T-cell (primary cell): ENCODE results near the gene KCTD8. TPM values are rescaled to one million over a fixed set of nuclear protein-coding genes. Genes with fewer than 3 reads are reported as not detected.

Source experiments
- ATAC-seq, 4 experiments: fragments of 200-7000 bp in 3 of 4; fragments of 150-1000 bp in 1 of 4; cut with Tn5 transposase; replicated peaks in 1 of 4; 1 replicate in 3 of 4; 2 replicates in 1 of 4; pipeline ENCODE4 v1.10.0; 2021; ENCODE audit warnings: moderate library complexity in 3 of 4, mild to moderate bottlenecking in 2 of 4, moderate number of reproducible peaks in 1 of 4
- CTCF ChIA-PET, 2 donors: fragments of 300-600 bp; sonication (Branson Sonifier 250); formaldehyde crosslinking; loops; one replicate each; lab custom pipeline; 2022; ENCODE audit warnings: antibody characterized with exemption in 2 of 2; lab: Charles Lee
- POLR2A ChIA-PET, 2 donors: fragments of 300-600 bp; sonication (Branson Sonifier 250); formaldehyde crosslinking; loops; one replicate each; lab custom pipeline; 2022; ENCODE audit warnings: antibody characterized with exemption in 2 of 2; lab: Charles Lee
- DNase-seq, 35 experiments: peaks; one replicate each; pipeline versions ENCODE4 v3.0.0 to v3.0.0-alpha.2; 2013 to 2023
- H3K27ac ChIP-seq: one replicate; pipeline ENCODE4 v1.5.1; 2013; ENCODE audit warnings: low read length
- H3K27me3 ChIP-seq, 2 experiments: replicated peaks in 1 of 2; 1 replicate in 1 of 2; 2 replicates in 1 of 2; pipeline versions ENCODE4 v1.6.1 to v1.7.0; 2013; ENCODE audit warnings: low read length in 1 of 2, mixed read lengths in 1 of 2; ENCODE audit not compliant: control insufficient read depth in 2 of 2, insufficient read depth in 2 of 2; ENCODE audit errors: extremely low read depth in 1 of 2
- H3K36me3 ChIP-seq, 2 donors: 1 replicate in 1 of 2; 2 replicates in 1 of 2; pipeline versions ENCODE4 v1.6.1 to v1.7.0; 2013; ENCODE audit warnings: low read length in 1 of 2; ENCODE audit not compliant: control insufficient read depth in 2 of 2, insufficient read depth in 1 of 2; ENCODE audit errors: extremely low read depth in 1 of 2
- H3K4me1 ChIP-seq, 2 experiments: 1 replicate in 1 of 2; 2 replicates in 1 of 2; pipeline versions ENCODE4 v1.6.1 to v1.7.0; 2013; ENCODE audit warnings: low read length in 2 of 2, mixed read lengths in 1 of 2; ENCODE audit not compliant: insufficient read depth in 2 of 2, control insufficient read depth in 1 of 2; ENCODE audit errors: extremely low read depth in 1 of 2
- H3K4me3 ChIP-seq, 2 donors: 1 replicate in 1 of 2; 2 replicates in 1 of 2; pipeline versions ENCODE4 v1.5.1 to v1.7.0; 2013; ENCODE audit warnings: mild to moderate bottlenecking in 2 of 2, low read length in 1 of 2, moderate library complexity in 1 of 2; ENCODE audit not compliant: control insufficient read depth in 1 of 2; ENCODE audit errors: extremely low read depth in 1 of 2
- H3K9me3 ChIP-seq: 2 replicates; pipeline ENCODE4 v1.7.0; 2013
- H3K27ac Mint-ChIP-seq, 2 donors: one replicate each; pipeline ENCODE4 v1.8.0; 2020 to 2021; ENCODE audit warnings: mild to moderate bottlenecking in 2 of 2, mixed read lengths in 2 of 2
- H3K27me3 Mint-ChIP-seq, 2 donors: one replicate each; pipeline ENCODE4 v1.8.0; 2021 to 2022; ENCODE audit warnings: mixed read lengths in 2 of 2
- H3K36me3 Mint-ChIP-seq: one replicate; pipeline ENCODE4 v1.8.0; 2021; ENCODE audit warnings: mixed read lengths
- H3K4me1 Mint-ChIP-seq, 3 donors: one replicate each; pipeline ENCODE4 v1.8.0; 2020 to 2022; ENCODE audit warnings: mixed read lengths in 3 of 3, mild to moderate bottlenecking in 1 of 3
- H3K4me3 Mint-ChIP-seq, 3 donors: one replicate each; pipeline ENCODE4 v1.8.0; 2020 to 2022; ENCODE audit warnings: mild to moderate bottlenecking in 3 of 3, mixed read lengths in 3 of 3, moderate library complexity in 3 of 3
- H3K9me3 Mint-ChIP-seq, 3 donors: one replicate each; pipeline ENCODE4 v1.8.0; 2020 to 2022; ENCODE audit warnings: mixed read lengths in 3 of 3
- WGBS: methylation state at CpG from one replicate; pipeline ENCODE4 v1.1.5; 2013; ENCODE audit warnings: missing lambda C conversion rate; ENCODE audit not compliant: insufficient coverage; 5-methylcytosine and 5-hydroxymethylcytosine counted together
- total RNA-seq, 35 experiments: library from RNA in 6 of 35; stranded (reverse) in 6 of 35; fragments of 120-200 nt in 1 of 35; gene quantifications; one replicate each; pipeline versions ENCODE4 v1.2.1 to v1.2.4 and lab custom pipeline; 2013 to 2026

Gene KCTD8
- total RNA-seq, 5 donors from 2014 or later (not counting 1 experiment from before 2014, with no cell fraction given) = not detected

DNA sequence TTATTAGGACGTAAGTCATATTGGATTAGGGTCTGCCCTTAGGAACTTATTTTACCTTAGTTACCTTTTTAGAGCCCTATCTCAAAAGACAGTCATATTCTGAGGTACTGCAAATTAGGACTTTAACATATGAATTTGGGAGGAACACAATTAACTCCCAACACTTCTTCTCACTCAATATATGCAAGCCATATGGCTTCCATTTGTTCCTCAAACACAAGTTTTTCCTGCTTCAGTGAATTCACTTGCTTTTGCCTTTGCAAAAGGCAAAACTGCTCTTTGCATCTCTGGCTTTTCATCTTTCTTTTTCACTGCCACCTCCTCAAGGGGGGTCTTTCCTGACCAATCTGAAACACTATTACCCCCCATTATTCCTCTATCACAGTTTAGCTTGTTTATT lies 220.3 kb downstream of the KCTD8 start:
- no CpG with 5 or more reads among the region's 1 CpG for WGBS
- H3K36me3 Mint-ChIP-seq = no peaks in the 10 kb centered on the region
- ATAC-seq = no peak
- Histone ChIP-seq H3K4me1 (no peaks in the 10 kb centered on the region), H3K4me3 (no peak overlapping the region), H3K27ac (no peak overlapping the region), H3K27me3 (no peaks in the 10 kb centered on the region), H3K9me3 (no peaks in the 10 kb centered on the region), H3K36me3 (no peaks in the 10 kb centered on the region)
- H3K9me3 Mint-ChIP-seq = peaks cover 3 to 10% (median 8%) of the 10 kb centered on the region in 3 donors
- no peak overlapping the region for H3K27ac Mint-ChIP-seq
- no peak overlapping the region for H3K4me3 Mint-ChIP-seq
- H3K4me1 Mint-ChIP-seq = no peaks in the 10 kb centered on the region
- ChIA-PET POLR2A (no interaction called here), CTCF (no interaction called here)
- DNase-seq = no peak
- no peaks in the 10 kb centered on the region for H3K27me3 Mint-ChIP-seq

DNA sequence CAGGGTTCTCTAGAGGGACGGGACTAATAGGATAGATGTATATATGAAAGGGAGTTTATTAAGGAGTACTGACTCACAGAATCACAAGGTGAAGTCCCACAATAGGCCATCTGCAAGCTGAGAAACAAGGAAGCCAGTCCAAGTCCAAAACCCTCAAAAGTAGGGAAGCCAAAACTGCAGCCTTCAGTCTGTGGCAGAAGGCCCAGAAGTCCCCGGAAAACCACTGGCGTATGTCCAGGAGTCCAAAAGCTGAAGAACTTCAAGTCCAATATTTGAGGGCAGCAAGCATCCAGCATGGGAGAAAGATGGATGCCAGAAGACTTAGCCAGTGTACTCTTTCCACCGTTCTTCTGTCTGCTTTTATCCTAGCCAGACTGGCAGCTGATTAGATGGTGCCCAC lies 227.2 kb downstream of the KCTD8 start:
- 78% methylated on average over 4 of the region's 4 CpGs for WGBS
- ATAC-seq = no peak
- no peaks in the 10 kb centered on the region for H3K27me3 Mint-ChIP-seq
- H3K4me1 Mint-ChIP-seq = no peaks in the 10 kb centered on the region
- DNase-seq = no peak
- Histone ChIP-seq H3K4me3 (no peak overlapping the region), H3K27me3 (no peaks in the 10 kb centered on the region), H3K27ac (no peak overlapping the region), H3K9me3 (no peaks in the 10 kb centered on the region), H3K4me1 (no peaks in the 10 kb centered on the region), H3K36me3 (no peaks in the 10 kb centered on the region)
- H3K36me3 Mint-ChIP-seq = no peaks in the 10 kb centered on the region
- no peak overlapping the region for H3K4me3 Mint-ChIP-seq
- H3K27ac Mint-ChIP-seq = no peak overlapping the region
- CTCF ChIA-PET = no interaction called here
- peaks cover 0 to 5% (median 3%) of the 10 kb centered on the region in 3 donors for H3K9me3 Mint-ChIP-seq
- POLR2A ChIA-PET = no interaction called here

DNA sequence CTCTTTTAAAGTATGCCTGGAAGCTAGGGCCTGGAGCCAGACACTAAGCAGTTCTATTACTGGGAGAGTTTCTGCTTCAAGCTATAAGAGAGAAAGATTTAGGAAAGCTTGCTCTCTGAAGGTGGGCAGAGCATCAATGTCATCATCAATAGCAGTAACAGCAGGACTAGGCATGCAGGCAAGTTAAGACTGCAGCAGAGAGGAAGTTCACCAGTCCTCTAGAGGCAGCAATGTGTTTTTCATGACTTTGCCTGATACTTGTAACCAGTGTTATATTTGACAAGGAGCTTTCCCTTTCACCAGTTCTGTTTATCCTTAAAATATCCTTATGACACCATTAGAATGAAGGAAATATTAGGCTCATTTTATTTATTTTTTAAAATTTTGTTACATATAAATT lies 237.9 kb downstream of the KCTD8 start:
- H3K4me3 Mint-ChIP-seq = no peak overlapping the region
- H3K4me1 Mint-ChIP-seq = no peaks in the 10 kb centered on the region
- Histone ChIP-seq H3K27ac (no peak overlapping the region), H3K4me1 (no peaks in the 10 kb centered on the region), H3K27me3 (no peaks in the 10 kb centered on the region), H3K36me3 (no peaks in the 10 kb centered on the region), H3K4me3 (no peak overlapping the region), H3K9me3 (no peaks in the 10 kb centered on the region)
- H3K9me3 Mint-ChIP-seq = peaks cover 3 to 8% (median 5%) of the 10 kb centered on the region in 3 donors
- H3K36me3 Mint-ChIP-seq = no peaks in the 10 kb centered on the region
- DNase-seq = no peak
- H3K27ac Mint-ChIP-seq = no peak overlapping the region
- H3K27me3 Mint-ChIP-seq = no peaks in the 10 kb centered on the region
- ChIA-PET POLR2A (no interaction called here), CTCF (interaction anchor here in 1 of 2 donors (0.5 kb wide), 1 partner anchor 1183 kb away, joined by 4 read pairs; no protein-coding TSS in a partner anchor)
- ATAC-seq = no peak

DNA sequence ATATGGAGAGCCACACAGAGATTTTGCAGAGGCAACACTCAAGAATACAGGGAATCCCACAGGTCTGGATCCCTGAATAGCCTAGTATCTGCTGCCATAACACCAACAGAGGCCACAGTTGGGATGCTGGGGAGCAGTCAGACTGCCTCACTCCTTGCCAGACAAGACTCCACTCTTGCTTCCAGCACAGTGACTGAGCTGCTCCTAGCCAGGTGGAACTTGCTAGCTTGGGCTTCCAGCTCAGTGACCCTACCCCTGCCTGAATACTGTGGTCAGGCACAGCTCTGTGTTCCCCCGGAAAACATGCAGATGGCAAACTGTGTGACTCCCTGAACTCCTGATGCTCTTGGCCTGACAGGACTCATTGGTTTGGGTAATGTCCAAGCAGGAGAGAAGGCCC lies 251.8 kb downstream of the KCTD8 start:
- Histone ChIP-seq H3K36me3 (no peaks in the 10 kb centered on the region), H3K4me3 (no peak overlapping the region), H3K27ac (no peak overlapping the region), H3K4me1 (no peaks in the 10 kb centered on the region), H3K9me3 (no peaks in the 10 kb centered on the region), H3K27me3 (no peaks in the 10 kb centered on the region)
- Mint-ChIP-seq H3K9me3 (peaks cover 16 to 22% (median 20%) of the 10 kb centered on the region in 3 donors), H3K27me3 (no peaks in the 10 kb centered on the region), H3K36me3 (no peaks in the 10 kb centered on the region), H3K4me1 (no peaks in the 10 kb centered on the region), H3K27ac (no peak overlapping the region), H3K4me3 (no peak overlapping the region)
- ChIA-PET POLR2A (no interaction called here), CTCF (no interaction called here)
- 100% methylated on average over 1 of the region's 1 CpG for WGBS
- ATAC-seq (no peak), DNase-seq (no peak)

DNA sequence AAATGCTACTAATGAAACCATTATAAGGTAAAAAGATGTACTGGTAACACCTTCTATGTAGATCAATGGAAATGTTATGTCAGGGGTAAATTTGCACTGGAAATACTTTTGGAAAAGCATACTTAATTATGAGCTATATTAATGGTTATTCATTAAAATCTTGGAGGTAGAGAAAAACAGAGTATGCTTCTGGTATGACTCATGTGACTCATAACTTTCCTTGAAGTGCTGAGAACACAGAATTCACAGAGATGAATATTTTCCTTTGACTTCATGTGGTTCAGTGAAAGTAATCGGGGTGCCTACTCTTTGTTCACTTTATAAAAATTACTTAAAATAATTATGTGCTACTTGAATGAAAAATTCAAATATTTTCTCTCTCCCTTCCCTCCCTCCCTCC lies 254.2 kb downstream of the KCTD8 start:
- Histone ChIP-seq H3K27me3 (no peaks in the 10 kb centered on the region), H3K27ac (no peak overlapping the region), H3K4me1 (no peaks in the 10 kb centered on the region), H3K36me3 (no peaks in the 10 kb centered on the region), H3K9me3 (no peaks in the 10 kb centered on the region), H3K4me3 (no peak overlapping the region)
- H3K9me3 Mint-ChIP-seq = peaks cover 13 to 17% (median 15%) of the 10 kb centered on the region in 3 donors
- ChIA-PET CTCF (no interaction called here), POLR2A (no interaction called here)
- no peaks in the 10 kb centered on the region for H3K4me1 Mint-ChIP-seq
- no CpG with 5 or more reads among the region's 1 CpG for WGBS
- ATAC-seq (no peak), DNase-seq (no peak)
- no peaks in the 10 kb centered on the region for H3K27me3 Mint-ChIP-seq
- no peak overlapping the region for H3K27ac Mint-ChIP-seq
- no peaks in the 10 kb centered on the region for H3K36me3 Mint-ChIP-seq
- H3K4me3 Mint-ChIP-seq = no peak overlapping the region

DNA sequence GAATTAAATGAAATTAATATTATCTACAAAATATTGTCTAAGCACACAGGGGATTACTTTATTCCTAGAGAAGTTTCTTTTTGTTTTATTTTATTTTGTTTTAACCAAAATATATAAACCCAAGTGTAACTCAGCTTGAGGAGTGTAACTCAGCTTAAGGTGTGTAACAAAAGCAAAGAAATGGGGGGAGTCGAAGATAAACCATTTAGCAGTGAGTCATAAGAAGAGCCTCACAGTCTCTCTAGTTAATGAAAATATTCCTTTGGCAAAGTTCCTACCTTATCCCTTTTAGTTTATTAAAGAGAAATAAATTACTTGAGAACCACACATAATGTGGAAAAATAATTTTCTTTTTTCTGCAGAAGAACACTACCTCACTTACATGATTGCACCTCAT lies 261.8 kb downstream of the KCTD8 start:
- H3K9me3 ChIP-seq = peaks cover 2% of the 10 kb centered on the region
- H3K4me1 ChIP-seq = no peaks in the 10 kb centered on the region
- no peak overlapping the region for H3K4me3 Mint-ChIP-seq
- no peak overlapping the region for H3K27ac ChIP-seq
- ChIA-PET CTCF (no interaction called here), POLR2A (no interaction called here)
- WGBS = no CpG with 5 or more reads among the region's 1 CpG
- H3K4me3 ChIP-seq = no peak overlapping the region
- no peaks in the 10 kb centered on the region for H3K36me3 ChIP-seq
- ATAC-seq (no peak), DNase-seq (no peak)
- H3K27me3 ChIP-seq = peaks cover 0 to 4% of the 10 kb centered on the region in 2 experiments
- H3K36me3 Mint-ChIP-seq = no peaks in the 10 kb centered on the region
- no peaks in the 10 kb centered on the region for H3K27me3 Mint-ChIP-seq
- H3K9me3 Mint-ChIP-seq = peaks cover 0 to 5% (median 5%) of the 10 kb centered on the region in 3 donors
- H3K27ac Mint-ChIP-seq = no peak overlapping the region
- no peaks in the 10 kb centered on the region for H3K4me1 Mint-ChIP-seq
